ENCODE data around the gene CUX1. TPM values are rescaled to one million over a fixed set of nuclear protein-coding genes. Genes with fewer than 3 reads are reported as not detected.

CUX1 gene
- total and polyA plus RNA-seq, 10 of the 15 experiments (the other 5 are each of a cell fraction or from before 2014, with no cell fraction given), result 6.1 to 48.6 (median 25.9) TPM

DNA sequence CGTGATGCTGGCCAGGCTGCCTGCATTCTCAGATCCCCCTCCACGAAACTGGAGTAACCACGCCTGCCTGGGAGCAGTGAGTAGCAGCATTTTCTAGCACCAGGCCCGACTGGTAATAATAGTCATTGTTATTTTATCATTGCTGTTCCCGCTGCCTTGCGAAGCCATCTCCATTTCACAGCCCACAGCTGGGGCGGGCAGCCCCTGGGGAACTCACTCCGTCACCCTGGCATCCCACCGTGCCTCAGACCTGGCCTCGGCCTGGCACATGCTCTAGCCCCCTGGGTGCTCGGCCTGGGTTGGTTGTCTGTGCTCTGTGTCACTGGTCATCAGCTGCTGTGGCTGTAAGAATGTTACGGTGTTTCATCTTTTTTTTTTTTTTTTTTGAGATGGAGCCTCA is 411.5 kb downstream of the CUX1 start:
- no peaks in the 10 kb centered on the region for H3K4me1 ChIP-seq (ENCODE audit: control insufficient read depth, insufficient read depth, low read length)
- in situ Hi-C loops (cut with MboI) (no loop called here), intact Hi-C loops (cut with micrococcal nuclease; ENCODE audit: unreplicated experiment) (no loop called here)
- no peak for FAIRE-seq
- CTCF ChIA-PET, result no interaction called here
- TF ChIP-seq, protein P1, sequence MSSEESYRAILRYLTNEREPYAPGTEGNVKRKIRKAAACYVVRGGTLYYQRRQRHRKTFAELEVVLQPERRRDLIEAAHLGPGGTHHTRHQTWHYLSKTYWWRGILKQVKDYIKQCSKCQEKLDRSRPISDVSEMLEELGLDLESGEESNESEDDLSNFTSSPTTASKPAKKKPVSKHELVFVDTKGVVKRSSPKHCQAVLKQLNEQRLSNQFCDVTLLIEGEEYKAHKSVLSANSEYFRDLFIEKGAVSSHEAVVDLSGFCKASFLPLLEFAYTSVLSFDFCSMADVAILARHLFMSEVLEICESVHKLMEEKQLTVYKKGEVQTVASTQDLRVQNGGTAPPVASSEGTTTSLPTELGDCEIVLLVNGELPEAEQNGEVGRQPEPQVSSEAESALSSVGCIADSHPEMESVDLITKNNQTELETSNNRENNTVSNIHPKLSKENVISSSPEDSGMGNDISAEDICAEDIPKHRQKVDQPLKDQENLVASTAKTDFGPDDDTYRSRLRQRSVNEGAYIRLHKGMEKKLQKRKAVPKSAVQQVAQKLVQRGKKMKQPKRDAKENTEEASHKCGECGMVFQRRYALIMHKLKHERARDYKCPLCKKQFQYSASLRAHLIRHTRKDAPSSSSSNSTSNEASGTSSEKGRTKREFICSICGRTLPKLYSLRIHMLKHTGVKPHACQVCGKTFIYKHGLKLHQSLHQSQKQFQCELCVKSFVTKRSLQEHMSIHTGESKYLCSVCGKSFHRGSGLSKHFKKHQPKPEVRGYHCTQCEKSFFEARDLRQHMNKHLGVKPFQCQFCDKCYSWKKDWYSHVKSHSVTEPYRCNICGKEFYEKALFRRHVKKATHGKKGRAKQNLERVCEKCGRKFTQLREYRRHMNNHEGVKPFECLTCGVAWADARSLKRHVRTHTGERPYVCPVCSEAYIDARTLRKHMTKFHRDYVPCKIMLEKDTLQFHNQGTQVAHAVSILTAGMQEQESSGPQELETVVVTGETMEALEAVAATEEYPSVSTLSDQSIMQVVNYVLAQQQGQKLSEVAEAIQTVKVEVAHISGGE (CRISPR knock-in tag; IDR thresholded peaks at IDR 0.05), result no peak
- TF ChIP-seq SMAD1 (IDR thresholded peaks at IDR 0.05; ENCODE audit: low read depth, partially characterized antibody) (no peak), SMAD5 (IDR thresholded peaks at IDR 0.05; ENCODE audit: low read depth) (no peak), RB1 (IDR thresholded peaks at IDR 0.05; ENCODE audit: borderline replicate concordance) (no peak)
- TF ChIP-seq, protein P2, sequence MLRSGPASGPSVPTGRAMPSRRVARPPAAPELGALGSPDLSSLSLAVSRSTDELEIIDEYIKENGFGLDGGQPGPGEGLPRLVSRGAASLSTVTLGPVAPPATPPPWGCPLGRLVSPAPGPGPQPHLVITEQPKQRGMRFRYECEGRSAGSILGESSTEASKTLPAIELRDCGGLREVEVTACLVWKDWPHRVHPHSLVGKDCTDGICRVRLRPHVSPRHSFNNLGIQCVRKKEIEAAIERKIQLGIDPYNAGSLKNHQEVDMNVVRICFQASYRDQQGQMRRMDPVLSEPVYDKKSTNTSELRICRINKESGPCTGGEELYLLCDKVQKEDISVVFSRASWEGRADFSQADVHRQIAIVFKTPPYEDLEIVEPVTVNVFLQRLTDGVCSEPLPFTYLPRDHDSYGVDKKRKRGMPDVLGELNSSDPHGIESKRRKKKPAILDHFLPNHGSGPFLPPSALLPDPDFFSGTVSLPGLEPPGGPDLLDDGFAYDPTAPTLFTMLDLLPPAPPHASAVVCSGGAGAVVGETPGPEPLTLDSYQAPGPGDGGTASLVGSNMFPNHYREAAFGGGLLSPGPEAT (IDR thresholded peaks at IDR 0.05; ENCODE audit: low read depth), result no peak
- TF ChIP-seq, protein P3, sequence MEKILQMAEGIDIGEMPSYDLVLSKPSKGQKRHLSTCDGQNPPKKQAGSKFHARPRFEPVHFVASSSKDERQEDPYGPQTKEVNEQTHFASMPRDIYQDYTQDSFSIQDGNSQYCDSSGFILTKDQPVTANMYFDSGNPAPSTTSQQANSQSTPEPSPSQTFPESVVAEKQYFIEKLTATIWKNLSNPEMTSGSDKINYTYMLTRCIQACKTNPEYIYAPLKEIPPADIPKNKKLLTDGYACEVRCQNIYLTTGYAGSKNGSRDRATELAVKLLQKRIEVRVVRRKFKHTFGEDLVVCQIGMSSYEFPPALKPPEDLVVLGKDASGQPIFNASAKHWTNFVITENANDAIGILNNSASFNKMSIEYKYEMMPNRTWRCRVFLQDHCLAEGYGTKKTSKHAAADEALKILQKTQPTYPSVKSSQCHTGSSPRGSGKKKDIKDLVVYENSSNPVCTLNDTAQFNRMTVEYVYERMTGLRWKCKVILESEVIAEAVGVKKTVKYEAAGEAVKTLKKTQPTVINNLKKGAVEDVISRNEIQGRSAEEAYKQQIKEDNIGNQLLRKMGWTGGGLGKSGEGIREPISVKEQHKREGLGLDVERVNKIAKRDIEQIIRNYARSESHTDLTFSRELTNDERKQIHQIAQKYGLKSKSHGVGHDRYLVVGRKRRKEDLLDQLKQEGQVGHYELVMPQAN (conservative IDR thresholded peaks at IDR 0.05), result no peak
- TF ChIP-seq, protein P4, sequence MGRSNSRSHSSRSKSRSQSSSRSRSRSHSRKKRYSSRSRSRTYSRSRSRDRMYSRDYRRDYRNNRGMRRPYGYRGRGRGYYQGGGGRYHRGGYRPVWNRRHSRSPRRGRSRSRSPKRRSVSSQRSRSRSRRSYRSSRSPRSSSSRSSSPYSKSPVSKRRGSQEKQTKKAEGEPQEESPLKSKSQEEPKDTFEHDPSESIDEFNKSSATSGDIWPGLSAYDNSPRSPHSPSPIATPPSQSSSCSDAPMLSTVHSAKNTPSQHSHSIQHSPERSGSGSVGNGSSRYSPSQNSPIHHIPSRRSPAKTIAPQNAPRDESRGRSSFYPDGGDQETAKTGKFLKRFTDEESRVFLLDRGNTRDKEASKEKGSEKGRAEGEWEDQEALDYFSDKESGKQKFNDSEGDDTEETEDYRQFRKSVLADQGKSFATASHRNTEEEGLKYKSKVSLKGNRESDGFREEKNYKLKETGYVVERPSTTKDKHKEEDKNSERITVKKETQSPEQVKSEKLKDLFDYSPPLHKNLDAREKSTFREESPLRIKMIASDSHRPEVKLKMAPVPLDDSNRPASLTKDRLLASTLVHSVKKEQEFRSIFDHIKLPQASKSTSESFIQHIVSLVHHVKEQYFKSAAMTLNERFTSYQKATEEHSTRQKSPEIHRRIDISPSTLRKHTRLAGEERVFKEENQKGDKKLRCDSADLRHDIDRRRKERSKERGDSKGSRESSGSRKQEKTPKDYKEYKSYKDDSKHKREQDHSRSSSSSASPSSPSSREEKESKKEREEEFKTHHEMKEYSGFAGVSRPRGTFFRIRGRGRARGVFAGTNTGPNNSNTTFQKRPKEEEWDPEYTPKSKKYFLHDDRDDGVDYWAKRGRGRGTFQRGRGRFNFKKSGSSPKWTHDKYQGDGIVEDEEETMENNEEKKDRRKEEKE (IDR thresholded peaks at IDR 0.05), result no peak
- H3K9ac ChIP-seq (ENCODE audit: control insufficient read depth, insufficient read depth, low read length), result no peak overlapping the region
- no peaks in the 10 kb centered on the region for H4K20me1 ChIP-seq (ENCODE audit: control insufficient read depth, insufficient read depth)
- peaks cover 13 to 16% of the 10 kb centered on the region in 2 experiments for H3K36me3 ChIP-seq (ENCODE audit: control insufficient read depth in 2 of 2, insufficient read depth in 2 of 2, low read length in 1 of 2)
- H3K9me3 ChIP-seq (replicated peaks; ENCODE audit: control insufficient read depth, insufficient read depth, low read length), result no peaks in the 10 kb centered on the region
- SMC1A ChIA-PET (ENCODE audit: uncharacterized antibody, unreplicated experiment), result no interaction called here
- no TSS peak for BruUV-seq (replicated peaks)
- no peak overlapping the region for H2AFZ ChIP-seq (ENCODE audit: control insufficient read depth, low read depth, low read length)
- H3K27ac ChIP-seq (ENCODE audit: control insufficient read depth, insufficient read depth), result no peak overlapping the region
- POLR2A ChIA-PET, result no interaction called here
- RAD21 ChIA-PET (ENCODE audit: unreplicated experiment), result no interaction called here
- no peak for DNase-seq (ENCODE audit: low read depth, low spot score)
- no peak overlapping the region for H3K4me3 ChIP-seq
- no peak for ATAC-seq
- no peak overlapping the region for H3K4me2 ChIP-seq (ENCODE audit: control insufficient read depth, insufficient read depth)
- no peaks in the 10 kb centered on the region for H3K79me2 ChIP-seq (ENCODE audit: control insufficient read depth, insufficient read depth, low read length)
- no peaks in the 10 kb centered on the region for H3K27me3 ChIP-seq (replicated peaks in 1 of 2; ENCODE audit: control insufficient read depth in 2 of 2, insufficient read depth in 2 of 2, low read length in 1 of 2)
- 95% methylated on average over 11 of the region's 12 CpGs for WGBS (ENCODE audit: insufficient coverage, insufficient replicate concordance, low lambda C conversion rate, missing lambda C conversion rate)
